ENCODE measurements around the gene CARMIL1.
"Not testable (repeated sequence)": the region's sequence is repeated elsewhere in the genome, so short reads cannot be mapped to it uniquely, and the experiment has no call there.

The CARMIL1 gene

DNA sequence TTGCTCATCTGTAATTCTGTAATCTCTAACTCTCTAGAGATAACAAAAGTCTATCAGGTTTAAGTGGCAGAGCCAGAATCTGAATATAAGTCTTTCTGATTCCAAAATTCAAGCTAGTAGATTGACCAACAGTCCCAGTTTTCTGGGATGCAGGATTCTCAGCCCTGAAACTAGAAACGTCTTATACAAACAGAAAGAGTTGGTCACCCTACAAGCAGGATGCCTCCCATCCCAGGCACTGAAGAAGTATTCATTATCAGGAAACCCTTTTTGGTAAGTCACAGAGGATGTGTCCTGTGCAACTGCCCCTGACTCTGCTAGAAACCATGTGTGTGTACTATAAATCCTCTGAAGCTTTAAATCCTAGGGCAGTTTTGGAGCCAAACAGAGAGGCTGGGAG, 135.0 kb downstream of the CARMIL1 start:
- no peak for DNase-seq

DNA sequence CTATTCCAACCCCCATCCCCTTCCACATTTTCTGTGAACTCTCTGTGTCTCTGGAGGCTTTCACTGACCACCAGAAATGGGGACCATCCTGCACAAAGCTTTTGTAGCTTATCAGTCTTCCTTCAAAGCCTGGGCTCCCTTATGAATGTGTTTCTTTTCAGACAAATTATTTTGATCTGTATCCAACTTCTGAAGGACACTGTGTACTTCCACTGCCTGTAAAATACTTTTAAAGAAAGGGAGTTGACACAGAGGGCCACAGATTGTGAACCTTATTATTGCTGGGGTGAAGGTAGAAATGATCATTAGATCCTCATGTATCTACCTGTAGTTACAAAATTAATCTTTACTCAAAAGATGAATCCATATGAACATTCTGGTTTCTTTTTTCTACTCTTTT, 135.6 kb downstream of the CARMIL1 start:
- no peak for DNase-seq

DNA sequence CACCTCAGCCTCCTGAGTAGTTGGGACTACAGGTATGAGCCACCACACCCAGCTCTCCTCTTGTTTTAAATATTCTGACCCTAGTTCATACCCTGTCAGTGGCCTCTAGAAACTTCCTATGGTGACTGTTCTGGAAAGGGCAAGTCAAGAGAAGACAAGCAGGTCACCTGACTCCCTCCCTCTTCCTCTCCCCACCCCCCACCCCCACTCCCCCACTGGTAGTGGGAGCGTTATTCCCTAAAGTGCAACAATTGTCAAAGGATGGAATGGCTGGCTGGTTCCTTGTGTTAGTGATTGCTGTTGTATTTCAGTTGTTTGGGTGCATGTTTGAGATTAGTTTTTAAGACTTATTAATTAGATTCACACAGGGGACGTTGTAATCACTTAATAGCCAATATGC, 136.1 kb downstream of the CARMIL1 start:
- DNase-seq: no peak

DNA sequence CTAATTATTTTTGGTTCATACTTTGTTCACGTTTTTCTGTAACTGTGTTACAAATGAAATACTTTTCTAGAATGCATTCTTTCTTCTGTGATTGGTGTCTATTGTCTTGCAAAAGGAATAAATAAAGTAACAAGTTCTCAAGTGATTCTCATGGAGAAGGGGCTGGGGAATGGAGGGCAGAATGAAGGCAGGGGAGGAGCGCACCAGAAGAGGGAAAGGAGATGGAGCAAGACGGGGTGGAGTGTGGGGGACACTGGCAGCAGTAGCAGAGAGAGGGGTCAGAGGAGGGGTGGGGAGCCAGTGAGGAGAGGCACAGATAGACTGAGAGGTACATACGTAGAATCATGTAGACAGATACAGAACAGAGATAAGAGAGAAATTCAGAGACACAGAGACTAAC, 136.5 kb downstream of the CARMIL1 start:
- DNase-seq: no peak

DNA sequence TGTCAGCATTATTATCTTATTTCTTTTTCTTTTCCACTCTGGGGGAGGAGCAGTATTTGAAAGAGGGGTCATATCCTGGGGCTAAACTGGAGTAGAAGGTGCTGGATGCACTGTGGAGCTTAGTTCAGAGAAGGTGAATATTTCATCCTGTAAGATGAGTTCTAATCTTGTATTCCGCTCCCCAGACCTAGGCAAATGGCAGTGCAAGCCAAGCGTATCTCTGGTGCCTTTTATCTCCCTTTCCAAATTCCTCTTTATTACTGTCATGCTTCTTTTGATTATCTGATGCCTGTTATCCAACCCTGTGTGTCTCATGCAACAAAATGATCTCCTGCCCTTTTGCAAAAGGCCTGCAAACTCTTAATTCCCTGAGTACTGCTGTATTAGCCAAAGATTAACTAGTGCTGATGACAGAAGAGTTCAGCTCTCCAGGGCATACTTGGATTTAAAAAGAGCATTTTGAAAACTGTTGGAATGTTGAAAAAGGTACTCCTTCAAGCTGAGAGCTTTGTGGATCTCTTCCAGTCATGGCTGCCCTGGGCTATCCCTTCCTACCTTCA, 138.0 kb downstream of the CARMIL1 start:
- DNase-seq: no peak

DNA sequence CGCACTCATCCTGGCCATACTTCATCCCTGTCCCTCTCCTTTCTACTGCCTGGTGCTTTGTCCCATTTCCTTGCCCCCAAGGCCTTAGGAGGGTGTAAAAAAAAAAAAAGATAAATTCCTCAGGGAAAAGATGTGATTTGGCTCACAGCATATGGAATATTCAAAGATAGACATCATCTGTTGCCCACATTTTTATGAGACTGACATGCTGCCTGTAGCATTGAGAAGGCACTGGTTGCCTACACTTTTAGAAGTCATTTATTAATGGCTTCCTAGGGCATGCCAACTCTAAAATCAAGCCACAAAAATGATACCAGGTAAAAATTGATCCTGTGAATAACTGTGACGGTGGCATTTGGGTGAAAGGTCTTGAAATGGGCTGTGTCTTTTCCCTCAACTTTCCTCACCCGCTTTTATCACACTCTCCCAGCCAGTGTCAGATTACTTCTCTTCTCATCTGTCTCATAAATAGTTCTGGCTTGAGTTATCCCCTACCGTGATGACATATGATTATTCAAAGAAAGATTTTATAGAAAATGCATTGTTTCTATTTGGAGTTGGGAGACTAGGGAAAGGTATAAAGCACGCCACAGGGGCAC, 139.4 kb downstream of the CARMIL1 start:
- no peak for DNase-seq

DNA sequence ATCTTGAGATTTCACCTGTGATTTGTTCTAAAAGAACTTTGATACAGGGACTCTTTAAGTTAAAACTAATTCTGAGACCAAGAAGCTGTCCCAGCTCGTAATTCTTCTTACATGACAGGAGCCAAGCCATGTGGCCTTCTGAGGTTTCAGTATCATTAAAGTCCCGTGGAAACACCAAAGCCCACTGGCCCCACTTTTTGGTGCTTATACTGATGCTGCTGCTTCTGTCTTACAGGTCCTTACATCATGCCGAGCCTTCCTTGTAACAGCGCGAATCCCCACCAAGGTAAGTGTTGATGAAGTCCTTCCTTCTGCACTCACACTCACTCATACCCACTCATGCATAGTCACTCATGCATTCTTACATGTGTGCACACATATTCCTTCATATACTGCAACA, 140.7 kb downstream of the CARMIL1 start:
- no peak for DNase-seq

DNA sequence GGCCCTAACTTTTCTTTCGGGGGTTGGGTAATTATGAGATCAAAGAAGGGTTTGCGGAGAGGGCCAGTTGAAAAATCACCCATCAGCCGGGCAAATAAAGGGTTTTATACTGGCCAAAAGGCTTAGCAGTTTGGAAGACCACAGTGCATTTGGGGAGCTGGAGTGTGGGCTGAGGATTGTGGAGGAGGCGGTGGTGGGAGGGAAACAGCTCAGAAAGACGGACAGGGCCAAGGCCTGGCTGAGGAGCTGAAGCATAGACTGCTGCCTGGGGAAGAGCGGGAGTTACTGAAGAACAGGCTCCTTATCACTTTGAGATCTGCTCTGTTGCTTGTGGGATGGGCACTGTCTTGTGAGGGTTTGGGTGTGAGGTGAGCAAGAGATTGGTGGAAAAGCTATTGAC, 144.2 kb downstream of the CARMIL1 start:
- DNase-seq: no peak

DNA sequence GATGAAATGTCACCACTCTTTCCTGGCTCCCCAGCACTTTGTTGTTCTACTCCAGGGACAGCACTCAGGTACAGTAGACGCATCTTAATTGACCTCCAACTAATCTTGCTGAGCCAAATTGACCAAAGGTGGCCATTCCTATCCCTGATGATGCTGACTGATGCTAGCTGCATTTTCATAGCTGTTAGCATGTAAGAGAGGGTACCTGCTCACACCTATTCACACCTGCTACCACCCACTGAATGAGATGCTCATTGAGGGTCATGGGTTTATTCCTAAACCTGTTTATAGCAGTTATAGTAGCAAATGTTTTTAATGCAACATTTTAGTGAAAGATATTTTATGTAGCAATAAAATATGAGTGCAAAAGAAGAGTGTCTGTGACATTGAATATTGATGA, 145.1 kb downstream of the CARMIL1 start:
- no peak for DNase-seq

DNA sequence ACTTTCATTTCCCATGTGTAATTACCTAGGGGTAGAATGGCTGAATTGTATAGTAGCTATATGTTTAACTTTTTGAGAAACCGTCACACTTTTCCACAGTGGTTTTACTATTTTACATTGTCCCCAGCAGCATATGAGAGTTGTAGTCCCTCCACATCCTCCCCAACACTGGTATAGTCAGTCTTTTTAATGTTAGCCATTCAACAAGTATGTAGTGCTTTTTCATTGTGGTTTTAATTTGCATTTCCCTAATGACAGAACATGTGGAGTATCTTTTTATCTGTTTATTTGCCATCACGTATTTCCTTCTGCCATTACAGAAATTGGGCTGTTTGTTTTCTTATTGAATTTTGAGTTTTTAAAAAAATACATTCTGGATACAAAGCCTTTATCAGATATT, 148.4 kb downstream of the CARMIL1 start:
- DNase-seq: no peak

DNA sequence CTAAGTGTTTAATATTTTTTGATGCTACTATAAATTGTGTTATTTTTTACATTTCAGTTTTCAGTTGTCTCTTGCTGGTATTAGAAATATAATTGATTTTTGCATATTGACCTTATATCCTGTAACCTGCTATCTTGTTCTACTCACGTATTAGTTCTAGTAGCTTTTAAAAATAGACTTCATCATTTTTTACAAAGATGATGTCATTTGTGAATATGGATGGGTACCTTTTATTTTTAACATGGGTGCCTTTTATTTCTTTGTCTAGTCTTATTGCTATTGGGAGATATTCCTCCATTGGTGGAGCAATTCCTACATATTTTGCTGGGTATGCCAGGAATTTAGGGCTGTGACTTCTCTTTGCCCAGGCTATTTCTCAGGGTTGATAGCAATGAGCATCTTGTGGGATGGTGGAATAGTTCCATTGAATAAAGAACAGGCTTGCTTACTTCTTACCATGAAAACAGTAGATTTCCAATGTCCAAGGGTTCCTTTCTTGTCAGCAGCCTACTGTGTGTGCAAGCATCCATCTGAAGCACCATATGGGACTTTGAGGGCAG, 149.7 kb downstream of the CARMIL1 start:
- DNase-seq: no peak

DNA sequence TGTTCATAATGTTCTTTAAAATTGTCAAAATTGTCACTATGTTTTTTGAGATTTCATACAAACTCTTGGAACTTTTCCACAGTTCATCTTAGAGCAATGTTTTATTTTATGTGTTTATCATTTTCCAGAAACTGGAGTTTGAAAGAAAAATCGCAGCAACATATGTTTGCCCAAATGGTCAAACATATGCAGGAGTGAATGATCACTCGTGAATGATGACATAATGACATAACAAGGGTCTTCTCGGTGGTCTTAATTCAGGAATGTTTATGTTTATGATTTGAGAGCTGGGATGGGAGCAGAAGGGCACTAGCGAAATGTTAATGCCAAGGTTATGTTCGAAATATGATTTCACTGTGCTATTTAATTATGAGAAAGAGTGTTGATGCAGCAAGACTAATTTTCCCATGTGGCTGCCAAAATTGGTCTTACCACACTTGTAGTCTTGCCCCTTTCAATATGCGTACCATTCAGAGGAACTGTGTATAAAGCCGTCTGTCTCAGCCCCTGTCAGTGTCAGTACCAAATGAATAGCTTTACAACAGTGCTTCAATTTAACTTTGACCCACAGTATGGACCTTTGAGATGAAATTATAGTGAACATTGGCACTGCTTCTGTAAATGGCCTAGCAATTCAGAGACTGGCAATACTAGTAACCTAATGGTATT, 152.3 kb downstream of the CARMIL1 start:
- DNase-seq: no peak

DNA sequence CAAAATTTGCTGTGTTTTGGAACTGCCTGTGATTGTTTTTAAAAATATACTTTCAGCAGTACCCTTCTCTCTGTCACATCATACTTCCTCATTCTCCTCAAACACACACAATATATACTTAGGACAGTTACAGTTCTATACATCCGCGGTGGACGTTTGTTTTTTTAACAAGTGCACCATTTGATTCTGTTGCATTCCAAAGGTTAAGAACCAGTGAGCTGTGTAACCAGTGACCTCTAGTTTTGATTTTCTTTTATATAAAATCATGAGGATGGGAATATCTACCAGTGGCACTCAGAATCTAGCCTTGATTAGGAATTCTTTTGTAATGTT, 152.8 kb downstream of the CARMIL1 start:
- no peak for DNase-seq

DNA sequence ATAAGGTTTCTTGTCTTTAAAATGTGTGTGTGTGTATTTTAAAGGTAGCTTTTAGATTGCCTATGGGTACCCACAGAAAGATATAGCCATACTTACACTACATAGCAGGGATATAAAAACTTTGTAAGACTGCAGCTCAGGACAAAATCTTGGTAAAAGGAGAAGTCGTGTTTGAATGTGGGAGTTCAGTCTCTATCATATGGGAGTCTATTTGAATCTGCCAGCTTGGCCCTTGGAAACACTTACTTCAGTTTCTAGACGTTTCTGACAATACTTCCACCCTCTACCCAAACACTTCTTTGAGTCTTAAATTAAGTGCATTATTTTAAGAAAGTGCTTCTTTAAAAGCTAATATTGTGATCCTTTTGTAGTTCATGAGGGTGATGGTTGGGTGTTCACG, 155.7 kb downstream of the CARMIL1 start:
- DNase-seq: no peak

DNA sequence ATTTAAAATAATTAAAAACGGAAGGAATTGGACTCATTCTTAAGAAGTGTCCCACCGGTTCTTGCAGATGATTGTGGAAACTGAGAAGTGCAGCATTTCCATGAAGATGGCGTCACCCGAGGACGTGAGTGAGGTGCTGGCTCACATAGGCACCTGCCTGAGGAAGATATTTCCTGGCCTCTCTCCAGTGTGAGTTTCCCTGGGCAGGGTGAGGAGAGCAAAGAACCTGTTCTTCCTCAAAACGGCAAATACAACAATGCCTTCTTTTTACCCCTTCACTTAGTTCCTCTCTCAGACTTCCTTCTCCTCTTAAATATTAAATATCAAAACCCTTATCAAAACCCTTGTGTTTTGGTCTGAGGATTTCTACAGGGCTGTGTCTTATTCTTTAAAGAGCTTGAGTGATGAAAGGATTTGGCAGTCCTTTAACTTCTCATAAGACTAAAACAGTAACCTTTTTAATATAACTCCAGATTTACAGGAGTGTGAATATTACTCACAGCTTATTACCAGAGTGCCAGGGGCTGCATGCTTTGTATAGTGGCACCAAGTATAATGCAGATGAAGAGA, 156.3 kb downstream of the CARMIL1 start:
- no peak for DNase-seq

DNA sequence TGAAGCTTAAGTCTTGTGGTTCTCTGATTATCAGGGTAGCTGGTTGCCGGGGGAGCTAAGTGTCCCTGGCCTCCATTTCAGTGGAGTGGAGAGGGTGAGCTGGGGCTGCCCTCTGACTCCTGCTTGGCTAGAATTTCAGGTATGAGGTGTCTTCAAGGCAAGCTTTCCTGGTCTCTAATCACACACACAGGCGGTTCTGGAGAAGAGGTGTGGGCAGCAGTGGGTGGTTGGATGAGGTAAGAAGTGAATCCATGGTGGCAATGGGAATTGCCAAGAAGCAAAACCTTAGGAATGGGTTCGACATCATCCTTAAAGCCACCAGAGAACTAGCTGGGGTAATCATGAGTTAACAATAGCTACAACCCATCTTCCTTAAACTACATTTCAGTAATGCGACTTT, 157.6 kb downstream of the CARMIL1 start:
- no peak for DNase-seq

DNA sequence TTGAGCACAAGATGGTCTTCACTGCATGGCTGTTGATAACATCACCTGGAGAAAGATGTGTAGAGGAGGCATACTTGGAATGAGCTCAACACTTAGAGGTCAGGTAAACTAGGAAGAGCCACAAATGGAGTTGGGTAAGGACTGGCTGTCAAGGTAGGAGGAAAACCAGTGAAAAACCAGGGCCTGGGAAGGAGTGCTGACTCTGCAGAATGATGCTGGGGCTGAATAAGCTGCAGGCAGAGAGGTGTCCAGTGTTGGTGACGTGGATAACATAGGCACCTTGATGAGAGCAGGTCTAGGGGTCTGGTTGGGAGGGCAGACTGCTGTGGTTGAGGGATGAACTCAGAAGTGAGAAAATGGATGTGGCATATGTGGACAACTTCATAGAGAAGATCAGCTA, 160.2 kb downstream of the CARMIL1 start:
- no peak for DNase-seq

DNA sequence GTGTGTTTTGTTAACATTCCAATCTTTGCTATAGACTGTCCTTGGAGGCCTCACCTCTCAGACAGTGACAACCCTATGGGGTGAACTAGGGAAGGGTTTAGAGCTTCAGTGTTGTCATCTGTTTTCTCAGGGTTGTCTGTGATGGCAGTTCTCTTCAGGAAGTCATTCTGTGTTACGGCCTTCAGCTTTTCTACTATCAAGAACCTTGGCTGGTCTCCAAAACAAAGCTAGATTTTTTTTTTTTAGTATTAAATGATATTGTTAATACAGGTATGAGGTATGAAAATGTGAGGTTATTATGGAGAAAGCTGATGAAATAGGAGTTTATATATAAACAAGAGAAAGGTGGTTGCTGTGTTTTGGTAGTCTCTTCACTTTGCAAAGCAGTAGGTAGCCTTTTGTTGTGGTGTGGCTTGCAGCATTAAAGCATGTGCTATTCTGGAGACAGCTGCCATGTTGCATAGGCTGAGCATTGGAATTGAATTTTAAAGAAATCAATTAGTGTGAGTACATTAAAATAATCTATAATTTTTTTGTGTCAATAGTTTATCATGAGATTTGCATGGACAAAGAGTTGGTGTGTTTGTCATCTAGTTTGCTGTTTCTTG, 162.6 kb downstream of the CARMIL1 start:
- DNase-seq: no peak

DNA sequence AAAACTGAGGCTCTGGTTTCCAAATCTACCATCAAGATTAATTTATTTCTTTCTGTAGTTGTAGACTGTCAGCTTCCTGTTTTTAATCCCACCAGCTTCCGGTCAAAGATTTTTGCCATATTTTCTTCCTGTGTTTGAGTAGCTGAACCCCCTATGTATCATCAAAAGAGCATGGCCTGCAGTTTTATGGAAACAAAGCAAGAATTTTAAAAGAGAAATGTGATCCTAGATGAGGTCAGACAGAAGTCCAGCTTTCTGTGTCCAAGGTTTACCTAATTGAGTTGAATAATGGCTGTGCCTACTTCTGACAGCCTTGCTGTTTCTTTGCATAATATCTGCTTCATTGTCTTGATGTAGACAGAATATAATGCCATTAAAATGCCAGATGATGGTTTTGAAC, 163.7 kb downstream of the CARMIL1 start:
- DNase-seq: no peak

DNA sequence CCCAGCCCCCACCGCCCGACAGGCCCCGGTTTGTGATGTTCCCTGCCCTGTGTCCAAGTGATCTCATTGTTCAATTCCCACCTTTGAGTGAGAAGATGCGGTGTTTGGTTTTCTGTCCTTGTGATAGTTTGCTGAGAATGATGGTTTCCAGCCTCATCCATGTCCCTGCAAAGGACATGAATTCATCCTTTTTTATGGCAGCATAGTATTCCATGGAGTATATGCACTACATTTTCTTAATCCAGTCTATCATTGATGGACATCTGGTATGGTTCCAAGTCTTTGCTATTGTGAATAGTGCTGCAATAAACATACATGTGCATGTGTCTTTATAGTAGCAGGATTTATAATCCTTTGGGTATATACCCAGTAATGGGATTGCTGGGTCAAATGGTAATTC, 165.3 kb downstream of the CARMIL1 start:
- not testable (repeated sequence) for DNase-seq

DNA sequence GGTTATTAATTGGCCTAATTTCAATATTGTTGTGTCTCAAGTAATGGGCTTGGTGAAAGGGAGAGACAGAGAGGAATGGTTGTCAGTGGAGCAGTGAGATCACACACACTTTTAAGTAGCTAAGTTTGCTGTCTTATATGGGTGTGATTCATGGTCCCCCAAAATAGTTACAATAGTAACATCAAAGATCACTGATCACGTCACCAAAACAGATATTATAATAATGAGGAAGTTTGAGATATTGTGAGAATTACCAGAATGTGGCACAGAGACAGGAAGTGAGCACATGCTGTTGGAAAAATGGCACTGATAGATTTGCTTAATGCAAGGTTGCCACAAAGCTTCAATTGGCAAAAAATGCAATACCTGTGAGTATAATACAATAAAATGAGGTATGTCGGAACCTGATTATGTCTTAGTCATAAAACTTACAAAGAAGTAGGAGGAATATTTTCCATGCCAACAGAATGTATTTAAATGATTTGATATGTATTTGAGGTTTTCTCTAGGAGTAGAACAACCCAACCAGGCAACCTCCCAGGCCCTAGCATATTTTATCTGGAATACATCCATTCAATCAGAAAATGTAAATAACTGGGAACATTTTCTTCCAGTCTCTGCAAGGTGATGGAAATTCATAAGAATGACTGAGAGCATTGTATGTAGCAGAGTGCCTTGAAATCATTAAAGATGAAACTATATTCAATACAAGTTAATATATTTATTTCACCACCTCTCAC, 167.8 kb downstream of the CARMIL1 start:
- no peak for DNase-seq

DNA sequence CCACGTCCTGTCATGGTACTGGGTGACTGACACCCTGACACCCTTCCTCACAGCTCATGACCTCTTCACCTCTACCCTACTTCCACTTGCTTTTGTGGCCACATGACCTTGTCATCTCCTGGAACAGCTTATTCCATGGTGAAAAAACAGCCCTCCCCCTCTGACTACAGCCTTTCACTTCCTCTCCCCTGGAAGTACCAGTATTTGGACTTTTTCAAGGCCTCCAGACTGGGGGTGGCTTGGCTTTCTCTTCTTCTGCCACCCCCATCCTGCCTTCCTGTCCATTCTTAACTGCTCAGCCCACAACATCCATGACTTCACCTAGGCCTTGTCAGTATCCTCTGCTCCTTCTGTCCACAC, 168.4 kb downstream of the CARMIL1 start:
- DNase-seq: no peak

DNA sequence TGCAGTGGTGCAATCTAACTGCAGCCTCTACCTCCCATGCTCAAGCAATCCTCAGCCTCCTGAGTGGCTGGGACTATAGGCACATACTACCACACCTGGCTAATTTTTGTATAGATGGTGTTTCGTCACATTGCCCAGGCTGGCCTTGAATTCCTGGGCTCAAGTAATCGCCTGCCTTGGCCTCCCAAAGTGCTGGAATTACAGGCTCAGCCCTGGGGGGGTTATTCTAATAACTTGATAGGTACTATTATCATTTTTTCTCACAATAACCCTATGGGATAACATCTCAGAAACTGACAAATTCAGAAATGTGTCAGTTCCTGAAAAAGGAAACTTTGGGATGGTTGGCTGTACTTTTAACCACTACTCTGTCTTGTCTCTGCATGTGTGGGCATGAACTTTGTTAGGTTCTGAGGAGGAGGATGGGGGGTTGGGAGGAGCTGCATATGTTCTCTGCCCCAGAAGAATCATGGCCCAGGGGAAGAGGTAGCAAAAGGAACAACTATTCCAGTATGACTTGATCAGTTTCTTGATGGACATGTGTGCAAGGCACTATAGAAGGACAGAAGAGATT, 169.9 kb downstream of the CARMIL1 start:
- no peak for DNase-seq
